Neural crest cell (in vitro differentiated cells): ENCODE results near the gene UGCG. TPM values are rescaled to one million over a fixed set of nuclear protein-coding genes. Genes with fewer than 3 reads are reported as not detected.
"Not testable (repeated sequence)": the region's sequence is repeated elsewhere in the genome, so short reads cannot be mapped to it uniquely, and the experiment has no call there.

Experiments
- DNase-seq: peaks from one replicate; pipeline ENCODE4 v3.0.0; 2021; ENCODE audit warnings: low read depth, mixed read lengths, low spot score
- H3K27ac Mint-ChIP-seq: one replicate; pipeline ENCODE4 v1.8.0; 2021; ENCODE audit warnings: mild to moderate bottlenecking, mixed read lengths; ENCODE audit not compliant: unreplicated experiment
- H3K27me3 Mint-ChIP-seq: 2 replicates; pipeline ENCODE4 v1.8.0; 2021; ENCODE audit warnings: low read depth, mild to moderate bottlenecking, mixed read lengths
- H3K36me3 Mint-ChIP-seq: 2 replicates; pipeline ENCODE4 v1.8.0; 2021; ENCODE audit warnings: low read depth, mild to moderate bottlenecking, mixed read lengths
- H3K4me1 Mint-ChIP-seq: 2 replicates; pipeline ENCODE4 v1.8.0; 2021; ENCODE audit warnings: mixed read lengths
- H3K4me3 Mint-ChIP-seq: one replicate; pipeline ENCODE4 v1.8.0; 2021; ENCODE audit warnings: mild to moderate bottlenecking, mixed read lengths
- H3K9me3 Mint-ChIP-seq: 2 replicates; pipeline ENCODE4 v1.8.0; 2021; ENCODE audit warnings: mixed read lengths
- total RNA-seq: library from RNA; stranded (reverse); gene quantifications from 2 replicates; pipeline ENCODE4 v1.2.1, GENCODE V29; 2021
- TF ChIP-seq, protein P1 (sequence below): fragments of 200-600 bp; sonication (generic); conservative IDR thresholded peaks from 2 replicates; pipeline ENCODE4 v1.5.0; 2021; ENCODE audit warnings: antibody characterized with exemption, mild to moderate bottlenecking

The UGCG gene
- total RNA-seq, 1 donor from 2014 or later: 21.2 TPM

- no peak for DNase-seq
- H3K4me1 Mint-ChIP-seq: peaks cover 2% of the 10 kb centered on the region
- H3K9me3 Mint-ChIP-seq: no peaks in the 10 kb centered on the region
- no peaks in the 10 kb centered on the region for H3K36me3 Mint-ChIP-seq
- H3K27me3 Mint-ChIP-seq: no peaks in the 10 kb centered on the region
- no peak overlapping the region for H3K27ac Mint-ChIP-seq
- TF ChIP-seq, protein P1, sequence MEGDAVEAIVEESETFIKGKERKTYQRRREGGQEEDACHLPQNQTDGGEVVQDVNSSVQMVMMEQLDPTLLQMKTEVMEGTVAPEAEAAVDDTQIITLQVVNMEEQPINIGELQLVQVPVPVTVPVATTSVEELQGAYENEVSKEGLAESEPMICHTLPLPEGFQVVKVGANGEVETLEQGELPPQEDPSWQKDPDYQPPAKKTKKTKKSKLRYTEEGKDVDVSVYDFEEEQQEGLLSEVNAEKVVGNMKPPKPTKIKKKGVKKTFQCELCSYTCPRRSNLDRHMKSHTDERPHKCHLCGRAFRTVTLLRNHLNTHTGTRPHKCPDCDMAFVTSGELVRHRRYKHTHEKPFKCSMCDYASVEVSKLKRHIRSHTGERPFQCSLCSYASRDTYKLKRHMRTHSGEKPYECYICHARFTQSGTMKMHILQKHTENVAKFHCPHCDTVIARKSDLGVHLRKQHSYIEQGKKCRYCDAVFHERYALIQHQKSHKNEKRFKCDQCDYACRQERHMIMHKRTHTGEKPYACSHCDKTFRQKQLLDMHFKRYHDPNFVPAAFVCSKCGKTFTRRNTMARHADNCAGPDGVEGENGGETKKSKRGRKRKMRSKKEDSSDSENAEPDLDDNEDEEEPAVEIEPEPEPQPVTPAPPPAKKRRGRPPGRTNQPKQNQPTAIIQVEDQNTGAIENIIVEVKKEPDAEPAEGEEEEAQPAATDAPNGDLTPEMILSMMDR: no peak
- H3K4me3 Mint-ChIP-seq: no peak overlapping the region
Measured at GRCh38 chr9:111900858-111901612, 4.4 kb downstream of the UGCG start.

DNA sequence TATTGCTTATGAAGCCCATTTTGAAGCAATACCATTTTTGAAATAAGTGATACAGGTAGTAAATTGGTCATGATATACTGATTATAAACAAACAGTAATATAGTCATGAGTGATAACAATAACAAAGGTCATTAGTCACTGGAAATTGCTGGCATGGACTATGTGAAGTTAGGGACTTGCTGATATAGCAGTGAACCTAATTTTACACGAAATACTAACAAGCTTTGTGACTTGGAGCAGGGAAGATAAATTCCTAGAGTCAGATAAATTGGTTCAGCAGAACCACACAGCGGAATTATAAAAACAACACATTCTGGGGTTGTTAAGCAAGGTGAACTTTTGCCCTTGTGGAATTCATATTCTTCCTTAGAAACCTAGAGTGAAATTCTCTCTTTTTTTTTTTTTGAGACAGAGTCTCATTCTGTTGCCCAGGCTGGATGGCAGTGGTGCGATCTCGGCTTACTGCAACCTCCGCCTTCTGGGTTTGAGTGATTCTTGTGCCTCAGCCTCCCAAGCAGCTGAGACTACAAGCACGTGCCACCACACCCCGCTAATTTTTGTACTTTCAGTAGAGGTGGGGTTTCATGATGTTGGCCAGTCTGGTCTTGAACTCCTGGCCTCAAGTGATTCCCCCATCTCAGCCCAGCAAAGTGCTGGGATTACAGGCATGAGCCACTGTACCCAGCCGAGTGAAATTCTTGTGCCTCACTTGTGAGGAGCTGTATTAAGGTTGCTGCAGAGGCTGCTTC lies 6.0 kb downstream of the UGCG start:
- Mint-ChIP-seq H3K9me3 (no peaks in the 10 kb centered on the region), H3K27ac (no peak overlapping the region), H3K27me3 (no peaks in the 10 kb centered on the region), H3K36me3 (no peaks in the 10 kb centered on the region), H3K4me3 (no peak overlapping the region), H3K4me1 (no peaks in the 10 kb centered on the region)
- TF ChIP-seq, protein P1: no peak
- no peak for DNase-seq

DNA sequence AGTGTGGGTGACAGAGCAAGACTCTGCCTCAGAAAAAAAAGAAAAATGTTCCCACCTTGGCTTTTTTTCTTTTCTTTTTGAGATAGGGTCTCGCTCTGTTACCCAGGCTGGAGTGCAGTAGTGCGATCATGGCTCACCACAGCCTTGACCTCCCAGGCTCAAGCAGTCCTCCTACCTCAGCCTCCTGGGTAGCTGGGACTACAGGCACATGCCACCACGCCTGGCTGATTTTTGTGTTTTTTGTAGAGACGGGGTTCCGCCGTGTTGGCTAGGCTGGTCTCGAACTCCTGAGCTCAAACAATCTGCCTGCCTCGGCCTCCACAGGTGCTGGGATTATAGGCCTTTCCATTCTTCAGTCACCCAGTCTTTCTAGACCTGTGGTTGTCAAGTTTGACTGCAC lies 6.9 kb downstream of the UGCG start:
- H3K27ac Mint-ChIP-seq, H3K9me3 Mint-ChIP-seq, H3K4me3 Mint-ChIP-seq, H3K36me3 Mint-ChIP-seq, DNase-seq, H3K27me3 Mint-ChIP-seq, H3K4me1 Mint-ChIP-seq: not testable (repeated sequence)

- no peaks in the 10 kb centered on the region for H3K9me3 Mint-ChIP-seq
- peaks cover 4% of the 10 kb centered on the region for H3K4me1 Mint-ChIP-seq
- H3K27me3 Mint-ChIP-seq: no peaks in the 10 kb centered on the region
- no peaks in the 10 kb centered on the region for H3K36me3 Mint-ChIP-seq
- H3K27ac Mint-ChIP-seq: no peak overlapping the region
- no peak overlapping the region for H3K4me3 Mint-ChIP-seq
- DNase-seq: no peak
- TF ChIP-seq, protein P1: no peak
Measured at GRCh38 chr9:111904026-111904425, 7.4 kb downstream of the UGCG start.

DNA sequence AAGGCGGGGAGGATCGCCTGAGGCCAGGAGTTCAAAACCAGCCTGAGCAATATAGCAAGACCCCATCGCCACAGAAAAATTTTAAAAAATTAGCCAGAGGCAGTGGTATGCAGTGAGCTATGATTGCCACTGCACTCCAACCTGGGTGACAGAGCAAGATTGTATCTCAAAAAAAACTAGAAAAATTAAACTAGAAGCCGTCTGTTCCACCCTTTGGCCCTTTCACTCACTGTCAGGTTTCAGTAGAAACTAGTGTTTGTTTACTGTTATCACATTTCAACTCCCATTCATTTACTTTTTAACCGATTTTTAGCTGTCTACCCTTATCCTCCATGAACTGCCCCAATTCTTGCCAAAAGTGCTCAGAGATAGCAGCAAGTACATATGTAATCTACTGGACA lies 8.3 kb downstream of the UGCG start:
- H3K27me3 Mint-ChIP-seq: no peaks in the 10 kb centered on the region
- TF ChIP-seq, protein P1: no peak
- H3K4me3 Mint-ChIP-seq: no peak overlapping the region
- H3K9me3 Mint-ChIP-seq: no peaks in the 10 kb centered on the region
- no peak for DNase-seq
- H3K27ac Mint-ChIP-seq: no peak overlapping the region
- peaks cover 7% of the 10 kb centered on the region for H3K4me1 Mint-ChIP-seq
- H3K36me3 Mint-ChIP-seq: no peaks in the 10 kb centered on the region

- no peak for DNase-seq
- no peaks in the 10 kb centered on the region for H3K27me3 Mint-ChIP-seq
- H3K27ac Mint-ChIP-seq: no peak overlapping the region
- H3K36me3 Mint-ChIP-seq: no peaks in the 10 kb centered on the region
- no peaks in the 10 kb centered on the region for H3K9me3 Mint-ChIP-seq
- H3K4me3 Mint-ChIP-seq: no peak overlapping the region
- H3K4me1 Mint-ChIP-seq: peaks cover 7% of the 10 kb centered on the region
- TF ChIP-seq, protein P1: no peak
Measured at GRCh38 chr9:111907147-111907546, 10.5 kb downstream of the UGCG start.
